GM12891 (cell line): ENCODE results near the gene TMEM89.

Experiments
- PAX5 ChIP-seq: IDR thresholded peaks from 2 replicates; pipeline ENCODE4 v1.6.1; 2011; ENCODE audit warnings: low read length, moderate library complexity, mild to moderate bottlenecking; ENCODE audit not compliant: insufficient read depth, severe bottlenecking
- POLR2A ChIP-seq: IDR thresholded peaks from 2 replicates; pipeline ENCODE4 v1.6.1; 2011; ENCODE audit warnings: low read depth, low read length, control low read depth
- POLR2AphosphoS5 ChIP-seq: IDR thresholded peaks from 2 replicates; pipeline ENCODE4 v1.6.1; 2011; ENCODE audit warnings: low read depth, low read length, control low read depth
- POU2F2 ChIP-seq: IDR thresholded peaks from 2 replicates; pipeline ENCODE4 v1.6.1; 2011; ENCODE audit warnings: low read depth, mild to moderate bottlenecking, control low read depth, low read length, moderate library complexity
- TAF1 ChIP-seq: IDR thresholded peaks from 2 replicates; pipeline ENCODE4 v1.6.1; 2011; ENCODE audit warnings: low read depth, low read length, control low read depth

- TF ChIP-seq POLR2A (no peak), POLR2AphosphoS5 (no peak), TAF1 (no peak), PAX5 (no peak), POU2F2 (no peak)
These were observed 20.0 kb downstream of the TMEM89 start for GRCh38 chr3:48601622-48601994.
